Measurements from ENCODE around the gene MACROD1.

Gene MACROD1

GRCh38 chr11:63961608-63962412 lies 204.1 kb downstream of the MACROD1 start:
- Histone ChIP-seq H2AFZ (ENCODE audit: insufficient read depth, low read length, poor library complexity) (no peak overlapping the region), H3K79me1 (ENCODE audit: low read length) (no peaks in the 10 kb centered on the region), H4K12ac (ENCODE audit: low read depth, low read length) (no peak overlapping the region), H3K27ac (ENCODE audit: low read depth, low read length) (no peak overlapping the region), H2BK5ac (ENCODE audit: low read depth, low read length, poor library complexity) (no peak overlapping the region), H3K27me3 (ENCODE audit: insufficient read depth, low read length) (no peaks in the 10 kb centered on the region), H3K9ac (ENCODE audit: low read length) (no peak overlapping the region), H3K23ac (ENCODE audit: low read length) (no peak overlapping the region), H4K91ac (ENCODE audit: low read depth, low read length) (no peak overlapping the region), H3K4me2 (ENCODE audit: low read length) (no peak overlapping the region), H4K8ac (ENCODE audit: low read depth, low read length) (no peak overlapping the region), H3K18ac (ENCODE audit: low read length) (no peak overlapping the region), H3K4me3 (ENCODE audit: low read depth, low read length) (no peak overlapping the region), H3K79me2 (ENCODE audit: control insufficient read depth, insufficient read depth, low read length, poor library complexity) (no peaks in the 10 kb centered on the region), H3K9me3 (ENCODE audit: insufficient read depth, low read depth, low read length) (peaks cover 2% of the 10 kb centered on the region), H2AK5ac (ENCODE audit: low read length) (no peak overlapping the region), H3K4me1 (ENCODE audit: control insufficient read depth in 1 of 2, insufficient read depth in 2 of 2, low read length in 2 of 2) (peaks cover 0 to 3% of the 10 kb centered on the region in 2 experiments), H3K14ac (ENCODE audit: low read length) (no peak overlapping the region), H2BK12ac (ENCODE audit: low read length) (no peak overlapping the region), H3K4ac (ENCODE audit: low read depth, low read length) (no peak overlapping the region), H3K36me3 (ENCODE audit: control insufficient read depth in 1 of 2, insufficient read depth in 2 of 2, low read length in 2 of 2) (peaks cover 8 to 16% of the 10 kb centered on the region in 2 experiments), H2BK120ac (ENCODE audit: insufficient read depth, low read length, poor library complexity) (no peak overlapping the region)
- WGBS (ENCODE audit: extremely low coverage, insufficient coverage, insufficient read length): no CpG with 5 or more reads among the region's 19 CpGs
- DNase-seq: peak in 1 of 2 donors; percentile 46

GRCh38 chr11:63958008-63958407 lies 207.9 kb downstream of the MACROD1 start:
- Histone ChIP-seq H3K79me2 (ENCODE audit: control insufficient read depth, insufficient read depth, low read length, poor library complexity) (no peaks in the 10 kb centered on the region), H2AK5ac (ENCODE audit: low read length) (no peak overlapping the region), H3K9me3 (ENCODE audit: insufficient read depth, low read depth, low read length) (peaks cover 2% of the 10 kb centered on the region), H3K4me3 (ENCODE audit: low read depth, low read length) (no peak overlapping the region), H4K8ac (ENCODE audit: low read depth, low read length) (no peak overlapping the region), H3K36me3 (ENCODE audit: control insufficient read depth in 1 of 2, insufficient read depth in 2 of 2, low read length in 2 of 2) (peaks cover 33 to 48% of the 10 kb centered on the region in 2 experiments), H4K91ac (ENCODE audit: low read depth, low read length) (no peak overlapping the region), H3K4me1 (ENCODE audit: control insufficient read depth in 1 of 2, insufficient read depth in 2 of 2, low read length in 2 of 2) (peaks cover 0 to 3% of the 10 kb centered on the region in 2 experiments), H3K4me2 (ENCODE audit: low read length) (no peak overlapping the region), H2BK12ac (ENCODE audit: low read length) (no peak overlapping the region), H2BK120ac (ENCODE audit: insufficient read depth, low read length, poor library complexity) (no peak overlapping the region), H3K9ac (ENCODE audit: low read length) (no peak overlapping the region), H3K27me3 (ENCODE audit: insufficient read depth, low read length) (no peaks in the 10 kb centered on the region), H2AFZ (ENCODE audit: insufficient read depth, low read length, poor library complexity) (no peak overlapping the region), H3K14ac (ENCODE audit: low read length) (no peak overlapping the region), H3K18ac (ENCODE audit: low read length) (no peak overlapping the region), H3K23ac (ENCODE audit: low read length) (no peak overlapping the region), H3K79me1 (ENCODE audit: low read length) (no peaks in the 10 kb centered on the region), H3K4ac (ENCODE audit: low read depth, low read length) (no peak overlapping the region), H4K12ac (ENCODE audit: low read depth, low read length) (no peak overlapping the region), H2BK5ac (ENCODE audit: low read depth, low read length, poor library complexity) (no peak overlapping the region), H3K27ac (ENCODE audit: low read depth, low read length) (no peak overlapping the region)
- no CpG with 5 or more reads among the region's 5 CpGs for WGBS (ENCODE audit: extremely low coverage, insufficient coverage, insufficient read length)
- DNase-seq: no peak

- Histone ChIP-seq H2BK5ac (ENCODE audit: low read depth, low read length, poor library complexity) (no peak overlapping the region), H2BK12ac (ENCODE audit: low read length) (no peak overlapping the region), H3K79me2 (ENCODE audit: control insufficient read depth, insufficient read depth, low read length, poor library complexity) (no peaks in the 10 kb centered on the region), H3K4me3 (ENCODE audit: low read depth, low read length) (peak overlapping the region; percentile 10), H3K27me3 (ENCODE audit: insufficient read depth, low read length) (no peaks in the 10 kb centered on the region), H3K18ac (ENCODE audit: low read length) (no peak overlapping the region), H2BK120ac (ENCODE audit: insufficient read depth, low read length, poor library complexity) (no peak overlapping the region), H3K4me1 (ENCODE audit: control insufficient read depth in 1 of 2, insufficient read depth in 2 of 2, low read length in 2 of 2) (peaks cover 0 to 2% of the 10 kb centered on the region in 2 experiments), H4K8ac (ENCODE audit: low read depth, low read length) (no peak overlapping the region), H3K36me3 (ENCODE audit: control insufficient read depth in 1 of 2, insufficient read depth in 2 of 2, low read length in 2 of 2) (peaks cover 42 to 53% of the 10 kb centered on the region in 2 experiments), H3K23ac (ENCODE audit: low read length) (no peak overlapping the region), H2AFZ (ENCODE audit: insufficient read depth, low read length, poor library complexity) (no peak overlapping the region), H3K9ac (ENCODE audit: low read length) (no peak overlapping the region), H3K14ac (ENCODE audit: low read length) (no peak overlapping the region), H3K79me1 (ENCODE audit: low read length) (no peaks in the 10 kb centered on the region), H4K12ac (ENCODE audit: low read depth, low read length) (no peak overlapping the region), H2AK5ac (ENCODE audit: low read length) (no peak overlapping the region), H3K4ac (ENCODE audit: low read depth, low read length) (no peak overlapping the region), H3K4me2 (ENCODE audit: low read length) (no peak overlapping the region), H3K27ac (ENCODE audit: low read depth, low read length) (no peak overlapping the region), H3K9me3 (ENCODE audit: insufficient read depth, low read depth, low read length) (peaks cover 2% of the 10 kb centered on the region), H4K91ac (ENCODE audit: low read depth, low read length) (no peak overlapping the region)
- no peak for DNase-seq
- WGBS (ENCODE audit: extremely low coverage, insufficient coverage, insufficient read length): no CpG with 5 or more reads among the region's 4 CpGs
Observed at GRCh38 chr11:63952570-63952969, 213.3 kb downstream of the MACROD1 start.

- Histone ChIP-seq H3K36me3 (ENCODE audit: control insufficient read depth in 1 of 2, insufficient read depth in 2 of 2, low read length in 2 of 2) (peaks cover 39 to 49% of the 10 kb centered on the region in 2 experiments), H2BK120ac (ENCODE audit: insufficient read depth, low read length, poor library complexity) (no peak overlapping the region), H3K14ac (ENCODE audit: low read length) (no peak overlapping the region), H3K79me1 (ENCODE audit: low read length) (no peaks in the 10 kb centered on the region), H4K8ac (ENCODE audit: low read depth, low read length) (no peak overlapping the region), H4K12ac (ENCODE audit: low read depth, low read length) (no peak overlapping the region), H3K4ac (ENCODE audit: low read depth, low read length) (no peak overlapping the region), H3K9me3 (ENCODE audit: insufficient read depth, low read depth, low read length) (peaks cover 2% of the 10 kb centered on the region), H3K4me3 (ENCODE audit: low read depth, low read length) (no peak overlapping the region), H3K18ac (ENCODE audit: low read length) (no peak overlapping the region), H3K4me2 (ENCODE audit: low read length) (no peak overlapping the region), H2AFZ (ENCODE audit: insufficient read depth, low read length, poor library complexity) (no peak overlapping the region), H2BK5ac (ENCODE audit: low read depth, low read length, poor library complexity) (no peak overlapping the region), H2AK5ac (ENCODE audit: low read length) (no peak overlapping the region), H3K4me1 (ENCODE audit: control insufficient read depth in 1 of 2, insufficient read depth in 2 of 2, low read length in 2 of 2) (peaks cover 0 to 2% of the 10 kb centered on the region in 2 experiments), H3K27ac (ENCODE audit: low read depth, low read length) (no peak overlapping the region), H3K27me3 (ENCODE audit: insufficient read depth, low read length) (no peaks in the 10 kb centered on the region), H4K91ac (ENCODE audit: low read depth, low read length) (no peak overlapping the region), H3K9ac (ENCODE audit: low read length) (no peak overlapping the region), H2BK12ac (ENCODE audit: low read length) (no peak overlapping the region), H3K23ac (ENCODE audit: low read length) (no peak overlapping the region), H3K79me2 (ENCODE audit: control insufficient read depth, insufficient read depth, low read length, poor library complexity) (no peaks in the 10 kb centered on the region)
- no peak for DNase-seq
- no CpG with 5 or more reads among the region's 20 CpGs for WGBS (ENCODE audit: extremely low coverage, insufficient coverage, insufficient read length)
Observed at GRCh38 chr11:63951779-63952536, 214.0 kb downstream of the MACROD1 start.

All from trophoblast cell (in vitro differentiated cells and primary cell).